ENCODE measurements around the gene TUSC2. TPM values are rescaled to one million over a fixed set of nuclear protein-coding genes. Genes with fewer than 3 reads are reported as not detected.

The TUSC2 gene
- total RNA-seq, 1 experiment from 2014 or later, result 29.2 TPM

- no peak overlapping the region for H3K27ac Mint-ChIP-seq (ENCODE audit: unreplicated experiment)
- intact Hi-C loops (cut with micrococcal nuclease; ENCODE audit: unreplicated experiment), result loop anchor here (10.0 kb wide), 1 partner anchor 48 kb away; the partner anchor contains the start of gene LSMEM2
- H3K27me3 Mint-ChIP-seq (ENCODE audit: unreplicated experiment), result no peaks in the 10 kb centered on the region
- TF ChIP-seq CTCF (IDR thresholded peaks at IDR 0.05; ENCODE audit: unreplicated experiment), result no peak
- no TSS peak for BruUV-seq (replicated peaks)
- no peak overlapping the region for H3K4me3 Mint-ChIP-seq (ENCODE audit: low read depth, unreplicated experiment)
- CTCF ChIA-PET, result no interaction called here
- no peaks in the 10 kb centered on the region for H3K4me1 Mint-ChIP-seq (ENCODE audit: low read depth, unreplicated experiment)
- peaks cover 43% of the 10 kb centered on the region for H3K36me3 Mint-ChIP-seq (ENCODE audit: insufficient read depth, unreplicated experiment)
- DNase-seq, result no peak
- H3K9me3 Mint-ChIP-seq (ENCODE audit: low read depth, unreplicated experiment), result no peaks in the 10 kb centered on the region
These were observed 4.9 kb downstream of the TUSC2 start for GRCh38 chr3:50323092-50323600.

- TF ChIP-seq CTCF (IDR thresholded peaks at IDR 0.05; ENCODE audit: unreplicated experiment), result no peak
- no peak for DNase-seq
- no peaks in the 10 kb centered on the region for H3K27me3 Mint-ChIP-seq (ENCODE audit: unreplicated experiment)
- peak within 1 kb of the TSS; percentile 94 for H3K27ac Mint-ChIP-seq (ENCODE audit: unreplicated experiment)
- H3K4me3 Mint-ChIP-seq (ENCODE audit: low read depth, unreplicated experiment), result peak within 1 kb of the TSS; percentile 74
- H3K36me3 Mint-ChIP-seq (ENCODE audit: insufficient read depth, unreplicated experiment), result peaks cover 38% of the 10 kb centered on the region
- BruUV-seq (replicated peaks), result no TSS peak
- CTCF ChIA-PET, result no interaction called here
- no peaks in the 10 kb centered on the region for H3K9me3 Mint-ChIP-seq (ENCODE audit: low read depth, unreplicated experiment)
- intact Hi-C loops (cut with micrococcal nuclease; ENCODE audit: unreplicated experiment), result loop anchor here (10.0 kb wide), 1 partner anchor 48 kb away; the partner anchor contains the start of gene LSMEM2
- H3K4me1 Mint-ChIP-seq (ENCODE audit: low read depth, unreplicated experiment), result no peaks in the 10 kb centered on the region
These were observed 5.5 kb downstream of the TUSC2 start, which contains the start of gene HYAL2 for GRCh38 chr3:50322386-50323091. HYAL2 (minus strand) TSS chr3:50322745; CDS start chr3:50320489, 2,256 bp downstream.

GRCh38 chr3:50322115-50322385 lies 6.0 kb downstream of the TUSC2 start:
- DNase-seq, result no peak
- peaks cover under 1% of the 10 kb centered on the region for H3K4me1 Mint-ChIP-seq (ENCODE audit: low read depth, unreplicated experiment)
- CTCF ChIA-PET, result no interaction called here
- no TSS peak for BruUV-seq (replicated peaks)
- no peak overlapping the region for H3K27ac Mint-ChIP-seq (ENCODE audit: unreplicated experiment)
- peaks cover 37% of the 10 kb centered on the region for H3K36me3 Mint-ChIP-seq (ENCODE audit: insufficient read depth, unreplicated experiment)
- TF ChIP-seq CTCF (IDR thresholded peaks at IDR 0.05; ENCODE audit: unreplicated experiment), result no peak
- no peaks in the 10 kb centered on the region for H3K27me3 Mint-ChIP-seq (ENCODE audit: unreplicated experiment)
- peak overlapping the region; percentile 74 for H3K4me3 Mint-ChIP-seq (ENCODE audit: low read depth, unreplicated experiment)
- intact Hi-C loops (cut with micrococcal nuclease; ENCODE audit: unreplicated experiment), result loop anchor here (10.0 kb wide), 1 partner anchor 47 kb away; the partner anchor contains the start of gene LSMEM2
- no peaks in the 10 kb centered on the region for H3K9me3 Mint-ChIP-seq (ENCODE audit: low read depth, unreplicated experiment)

- Mint-ChIP-seq H3K9me3 (ENCODE audit: low read depth, unreplicated experiment) (no peaks in the 10 kb centered on the region), H3K4me1 (ENCODE audit: low read depth, unreplicated experiment) (peaks cover 6% of the 10 kb centered on the region), H3K27me3 (ENCODE audit: unreplicated experiment) (no peaks in the 10 kb centered on the region), H3K27ac (ENCODE audit: unreplicated experiment) (peak overlapping the region; percentile 94), H3K36me3 (ENCODE audit: insufficient read depth, unreplicated experiment) (peaks cover 37% of the 10 kb centered on the region), H3K4me3 (ENCODE audit: low read depth, unreplicated experiment) (peak overlapping the region; percentile 74)
- peak; percentile 91 for DNase-seq
- BruUV-seq (replicated peaks), result no TSS peak
- TF ChIP-seq CTCF (IDR thresholded peaks at IDR 0.05; ENCODE audit: unreplicated experiment), result peak; percentile 12
- intact Hi-C loops (cut with micrococcal nuclease; ENCODE audit: unreplicated experiment), result loop anchor here (10.0 kb wide), 1 partner anchor 47 kb away; the partner anchor contains the start of gene LSMEM2
- CTCF ChIA-PET, result interaction anchor here (0.5 to 0.7 kb wide), 4 partner anchors 15 to 62 kb away, joined by 3 to 5 read pairs (median 4); partner anchors contain the start of genes CYB561D2 and NPRL2
These were observed 6.5 kb downstream of the TUSC2 start for GRCh38 chr3:50321336-50322114.

Measured in Calu3 (cell line).